ENCODE results near the gene HBE1. TPM values are rescaled to one million over a fixed set of nuclear protein-coding genes. Genes with fewer than 3 reads are reported as not detected.

HBE1 gene
- total and polyA plus RNA-seq, 9 of the 15 experiments (the other 6 are each of a cell fraction or from before 2014, with no cell fraction given) = 612 to 10,250 (median 2,181) TPM

DNA sequence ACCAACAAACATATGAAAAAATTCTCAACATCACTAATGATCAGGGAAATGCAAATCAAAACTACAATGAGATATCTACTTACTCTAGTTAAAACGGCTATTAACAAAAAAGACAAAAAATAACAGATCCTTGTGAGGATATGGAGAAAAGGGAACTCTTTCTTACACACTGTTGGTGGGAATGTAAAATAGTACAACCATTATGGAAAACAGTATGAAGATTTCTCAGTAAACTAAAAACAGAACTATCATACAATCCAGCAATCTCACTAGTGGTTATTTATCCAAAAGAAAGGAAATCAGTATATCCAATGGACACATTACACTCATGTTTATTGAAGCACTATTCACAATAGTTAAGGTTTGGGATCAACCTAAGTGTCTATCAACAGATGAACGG, 3.9 kb downstream of the HBE1 start:
- no peaks in the 10 kb centered on the region for H3K27me3 ChIP-seq (ENCODE audit: control insufficient read depth in 2 of 2, insufficient read depth in 2 of 2, low read length in 2 of 2)
- no peak overlapping the region for H3K4me3 ChIP-seq
- no peaks in the 10 kb centered on the region for H3K9me3 ChIP-seq (replicated peaks; ENCODE audit: control insufficient read depth, insufficient read depth, low read depth, low read length)
- H4K20me1 ChIP-seq (replicated peaks; ENCODE audit: control insufficient read depth, insufficient read depth, low read length) = no peaks in the 10 kb centered on the region
- 60% methylated on average over 2 of the region's 2 CpGs for WGBS (ENCODE audit: insufficient coverage, low coverage, missing lambda C conversion rate)
- H3K9ac ChIP-seq (ENCODE audit: insufficient read depth in 1 of 2, low read depth in 2 of 2, low read length in 2 of 2) = no peak overlapping the region
- intact Hi-C loops (cut with micrococcal nuclease) (no loop called here), in situ Hi-C loops (cut with MboI) (no loop called here)
- peaks cover 28% of the 10 kb centered on the region for H3K36me3 ChIP-seq (ENCODE audit: control insufficient read depth, insufficient read depth, low read length)
- FAIRE-seq (no peak), DNase-seq (ENCODE audit: extremely low read depth in 1 of 4, low spot score in 3 of 4) (no peak), ATAC-seq (no peak)
- ChIA-PET CTCF (ENCODE audit: low intra/inter-chr PET ratio) (no interaction called here), POLR2A (interaction anchor here (0.6 to 2.4 kb wide), 5 partner anchors 10 to 135 kb away, joined by 3 to 5 read pairs (median 4); no protein-coding TSS in a partner anchor)
- H3K27ac ChIP-seq (ENCODE audit: extremely low read depth, low read depth, low read length) = no peak overlapping the region
- peaks cover 0 to 26% of the 10 kb centered on the region in 2 experiments; a peak in 4 of 5 replicates for H3K4me1 ChIP-seq (replicated peaks in 1 of 2; ENCODE audit: control insufficient read depth in 2 of 2, insufficient read depth in 2 of 2, low read length in 2 of 2)
- no peak overlapping the region for H3K4me2 ChIP-seq (ENCODE audit: insufficient read depth, low read length)
- peaks cover 41% of the 10 kb centered on the region for H3K79me2 ChIP-seq (ENCODE audit: control insufficient read depth, insufficient read depth, low read length)
- no peaks in the 10 kb centered on the region for H3K9me1 ChIP-seq (ENCODE audit: control insufficient read depth, insufficient read depth, low read length)
- TF ChIP-seq ZNF436 (CRISPR knock-in tag; IDR thresholded peaks at IDR 0.05) = 0 out of 2 replicates have a peak, but pooled peaks have one; percentile 57
- no peak for TF ChIP-seq NFIX (CRISPR knock-in tag; IDR thresholded peaks at IDR 0.05; ENCODE audit: low read depth)
- TF ChIP-seq ZFP30 (CRISPR knock-in tag; IDR thresholded peaks at IDR 0.05; ENCODE audit: borderline replicate concordance) = peak; percentile 57; the same call in 1 of the 2 replicates
- TF ChIP-seq CHD2 (IDR thresholded peaks at IDR 0.05; ENCODE audit: low read depth, low read length) = no peak
- H2AFZ ChIP-seq (ENCODE audit: low read depth, low read length) = no peak overlapping the region
- no TSS peak for BruUV-seq (replicated peaks)

DNA sequence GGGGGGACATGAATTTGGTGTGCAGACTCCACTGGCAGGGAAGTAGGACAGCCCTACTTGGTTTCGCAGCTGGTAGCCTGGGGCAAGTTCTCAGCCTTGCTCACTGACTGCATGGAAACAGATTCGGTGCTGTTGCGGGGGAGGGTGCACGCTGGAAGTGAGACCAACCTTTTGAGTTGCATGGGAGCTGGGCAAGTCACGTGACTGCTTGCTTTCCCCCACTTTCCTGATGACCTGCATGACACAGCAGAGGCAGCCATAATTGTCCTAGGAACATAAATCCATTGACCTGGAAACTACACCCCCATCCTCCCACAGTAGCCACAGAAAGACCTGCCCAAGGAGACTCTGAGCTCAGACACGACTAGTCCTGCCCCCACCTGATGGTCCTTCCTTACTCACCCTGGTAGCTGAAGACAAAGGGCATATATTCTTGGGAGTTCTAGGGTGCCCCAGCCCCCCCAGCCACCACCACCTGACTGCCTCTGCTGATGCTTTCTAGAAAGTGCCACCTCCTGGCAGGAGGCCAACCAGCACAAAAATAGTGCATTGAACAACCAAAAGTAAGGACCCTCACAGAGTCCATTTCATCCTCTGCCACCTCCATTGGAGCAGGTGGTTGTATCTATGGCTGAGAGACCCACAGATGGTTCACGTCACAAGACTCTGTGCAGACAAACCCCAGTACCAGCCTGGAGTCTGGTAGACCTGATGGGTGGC, 11.0 kb downstream of the HBE1 start:
- 8% methylated on average over 4 of the region's 7 CpGs for WGBS (ENCODE audit: insufficient coverage, low coverage, missing lambda C conversion rate)
- FAIRE-seq (peak; percentile 57), DNase-seq (ENCODE audit: extremely low read depth in 1 of 4, low spot score in 3 of 4) (peak; percentile 40 to 89 (median 48)), ATAC-seq (peak; percentile 8)
- ChIA-PET POLR2A (interaction anchor here (1.4 to 3.7 kb wide), 4 partner anchors 9 to 22 kb away, joined by 3 to 31 read pairs (median 10); partner anchors contain the start of gene HBE1), CTCF (ENCODE audit: low intra/inter-chr PET ratio) (no interaction called here)
- peaks cover 4% of the 10 kb centered on the region; the same call in 1 of the 2 replicates for H4K20me1 ChIP-seq (replicated peaks; ENCODE audit: control insufficient read depth, insufficient read depth, low read length)
- in situ Hi-C loops (cut with MboI) = no loop called here
- no peaks in the 10 kb centered on the region for H3K9me1 ChIP-seq (ENCODE audit: control insufficient read depth, insufficient read depth, low read length)
- peaks cover 6% of the 10 kb centered on the region; the same call in 1 of the 3 replicates for H3K36me3 ChIP-seq (ENCODE audit: control insufficient read depth, insufficient read depth, low read length)
- intact Hi-C loops (cut with micrococcal nuclease) = no loop called here
- peak overlapping the region; percentile 56 for H3K27ac ChIP-seq (ENCODE audit: extremely low read depth, low read depth, low read length)
- H3K4me2 ChIP-seq (ENCODE audit: insufficient read depth, low read length) = peak overlapping the region; percentile 39
- H3K4me1 ChIP-seq (replicated peaks in 1 of 2; ENCODE audit: control insufficient read depth in 2 of 2, insufficient read depth in 2 of 2, low read length in 2 of 2) = peaks cover 25 to 40% of the 10 kb centered on the region in 2 experiments
- no peaks in the 10 kb centered on the region for H3K9me3 ChIP-seq (replicated peaks; ENCODE audit: control insufficient read depth, insufficient read depth, low read depth, low read length)
- H3K79me2 ChIP-seq (ENCODE audit: control insufficient read depth, insufficient read depth, low read length) = peaks cover 29% of the 10 kb centered on the region
- no TSS peak for BruUV-seq (replicated peaks)
- H2AFZ ChIP-seq (ENCODE audit: low read depth, low read length) = peak overlapping the region; percentile 41
- H3K27me3 ChIP-seq (ENCODE audit: control insufficient read depth in 2 of 2, insufficient read depth in 2 of 2, low read length in 2 of 2) = no peaks in the 10 kb centered on the region
- H3K9ac ChIP-seq (ENCODE audit: insufficient read depth in 1 of 2, low read depth in 2 of 2, low read length in 2 of 2) = peak overlapping the region in 1 of 2 experiments; percentile 81; a peak in 3 of 4 replicates
- no peak overlapping the region for H3K4me3 ChIP-seq
- TF ChIP-seq ZZZ3 (IDR thresholded peaks at IDR 0.05) (no peak), TEAD1 (CRISPR knock-in tag; IDR thresholded peaks at IDR 0.05) (0 out of 4 replicates have a peak, but pooled peaks of 1 of the 2 experiments have one; percentile 21), MYC (IDR thresholded peaks at IDR 0.05; ENCODE audit: low read depth, low read length) (peak; percentile 42; the same call in 1 of the 2 replicates), MYC (CRISPR knock-in tag; IDR thresholded peaks at IDR 0.05; ENCODE audit: borderline replicate concordance, low read depth) (no peak), RBFOX2 (IDR thresholded peaks at IDR 0.05; ENCODE audit: low read depth, low read length) (0 out of 2 replicates have a peak, but pooled peaks have one; percentile 17), ZNF583 (CRISPR knock-in tag; IDR thresholded peaks at IDR 0.05) (peak; percentile 57; the same call in 1 of the 2 replicates)

All from K562 (cell line).